ENCODE results near the gene AUTS2. TPM values are rescaled to one million over a fixed set of nuclear protein-coding genes. Genes with fewer than 3 reads are reported as not detected.

Gene AUTS2
- polyA plus RNA-seq, 1 donor from 2014 or later, result 97.3 TPM

- TF ChIP-seq TAF1 (IDR thresholded peaks at IDR 0.05; ENCODE audit: low read depth) (no peak), REST (IDR thresholded peaks at IDR 0.05; ENCODE audit: borderline replicate concordance) (no peak), EZH2 (IDR thresholded peaks at IDR 0.05; ENCODE audit: borderline replicate concordance, insufficient read depth, low read length, poor library complexity, severe bottlenecking) (no peak), EP300 (conservative IDR thresholded peaks at IDR 0.05; ENCODE audit: poor library complexity, severe bottlenecking) (no peak)
- H3K36me3 ChIP-seq (ENCODE audit: insufficient read depth, low read length), result no peaks in the 10 kb centered on the region
- no peaks in the 10 kb centered on the region for H3K9me2 ChIP-seq (ENCODE audit: insufficient read depth, low read length)
- H3F3A ChIP-seq (ENCODE audit: insufficient read depth, low read length, poor library complexity, severe bottlenecking), result no peaks in the 10 kb centered on the region
- H3K9me3 ChIP-seq (ENCODE audit: low read length), result no peaks in the 10 kb centered on the region
- H3K4me3 ChIP-seq (ENCODE audit: low read length), result no peak overlapping the region
- no peak overlapping the region for H3K9ac ChIP-seq (ENCODE audit: low read length)
- no peaks in the 10 kb centered on the region for H3K27me3 ChIP-seq (ENCODE audit: insufficient read depth, low read depth, low read length)
- H4K20me1 ChIP-seq (ENCODE audit: insufficient read depth), result no peaks in the 10 kb centered on the region
- H2AFZ ChIP-seq (ENCODE audit: low read depth, low read length), result no peak overlapping the region
- H3K27ac ChIP-seq (ENCODE audit: low read length), result no peak overlapping the region
- no peak overlapping the region for H3K4me2 ChIP-seq (ENCODE audit: low read length)
- H3K79me2 ChIP-seq (replicated peaks; ENCODE audit: insufficient read depth, low read length), result no peaks in the 10 kb centered on the region
These were observed 931.2 kb downstream of the AUTS2 start for GRCh38 chr7:70529436-70529835.

GRCh38 chr7:70529914-70530585 is 931.8 kb downstream of the AUTS2 start:
- Histone ChIP-seq H3K27ac (ENCODE audit: low read length) (no peak overlapping the region), H3F3A (ENCODE audit: insufficient read depth, low read length, poor library complexity, severe bottlenecking) (no peaks in the 10 kb centered on the region), H3K27me3 (ENCODE audit: insufficient read depth, low read depth, low read length) (no peaks in the 10 kb centered on the region), H3K4me3 (ENCODE audit: low read length) (no peak overlapping the region), H3K79me2 (replicated peaks; ENCODE audit: insufficient read depth, low read length) (no peaks in the 10 kb centered on the region), H2AFZ (ENCODE audit: low read depth, low read length) (no peak overlapping the region), H3K9ac (ENCODE audit: low read length) (no peak overlapping the region), H3K9me3 (ENCODE audit: low read length) (no peaks in the 10 kb centered on the region), H3K36me3 (ENCODE audit: insufficient read depth, low read length) (no peaks in the 10 kb centered on the region), H3K4me2 (ENCODE audit: low read length) (no peak overlapping the region), H4K20me1 (ENCODE audit: insufficient read depth) (no peaks in the 10 kb centered on the region), H3K9me2 (ENCODE audit: insufficient read depth, low read length) (no peaks in the 10 kb centered on the region)
- no peak for TF ChIP-seq POLR2AphosphoS5 (IDR thresholded peaks at IDR 0.05)
- no peak for TF ChIP-seq CTCF (IDR thresholded peaks at IDR 0.05; ENCODE audit: poor library complexity, severe bottlenecking)
- no peak for TF ChIP-seq RAD21 (conservative IDR thresholded peaks at IDR 0.05)
- no peak for TF ChIP-seq MXI1 (conservative IDR thresholded peaks at IDR 0.05; ENCODE audit: poor library complexity, severe bottlenecking)
- TF ChIP-seq TAF1 (IDR thresholded peaks at IDR 0.05; ENCODE audit: low read depth), result no peak
- no peak for TF ChIP-seq REST (IDR thresholded peaks at IDR 0.05; ENCODE audit: borderline replicate concordance)
- TF ChIP-seq SMC3 (conservative IDR thresholded peaks at IDR 0.05; ENCODE audit: poor library complexity), result no peak
- no peak for TF ChIP-seq EZH2 (IDR thresholded peaks at IDR 0.05; ENCODE audit: borderline replicate concordance, insufficient read depth, low read length, poor library complexity, severe bottlenecking)
- no peak for TF ChIP-seq EP300 (conservative IDR thresholded peaks at IDR 0.05; ENCODE audit: poor library complexity, severe bottlenecking)
